Stimulated activated effector memory CD8-positive, alpha-beta T cell treated with anti-CD3 and anti-CD28 coated beads, Interleukin-12 subunit alpha, Interleukin-12 subunit beta, amount 100 ng/mL, for 72 hours (primary cell): ENCODE measurements around the gene CCNI2.

Experiments used
- ATAC-seq: fragments of 150-1000 bp; cut with Tn5 transposase; 2 replicates; pipeline ENCODE4 v1.10.0; 2021
- DNase-seq, 2 donors: peaks; one replicate each; pipeline ENCODE4 v3.0.0; 2021 to 2022; ENCODE audit warnings: low spot score in 2 of 2
- H3K27ac Mint-ChIP-seq: one replicate; pipeline ENCODE4 v1.8.0; 2022; ENCODE audit warnings: mild to moderate bottlenecking, mixed read lengths
- H3K36me3 Mint-ChIP-seq: one replicate; pipeline ENCODE4 v1.8.0; 2022; ENCODE audit warnings: mild to moderate bottlenecking, mixed read lengths
- H3K4me1 Mint-ChIP-seq: one replicate; pipeline ENCODE4 v1.8.0; 2022; ENCODE audit warnings: mixed read lengths
- H3K4me3 Mint-ChIP-seq: one replicate; pipeline ENCODE4 v1.8.0; 2022; ENCODE audit warnings: mild to moderate bottlenecking, mixed read lengths
- H3K9me3 Mint-ChIP-seq: one replicate; pipeline ENCODE4 v1.8.0; 2022; ENCODE audit warnings: mixed read lengths

The CCNI2 gene

GRCh38 chr5:132770476-132771159 is 23.4 kb downstream of the CCNI2 start:
- Mint-ChIP-seq H3K27ac (no peak overlapping the region), H3K9me3 (no peaks in the 10 kb centered on the region), H3K4me1 (peaks cover 29% of the 10 kb centered on the region), H3K4me3 (no peak overlapping the region), H3K36me3 (no peaks in the 10 kb centered on the region)
- ATAC-seq (no peak), DNase-seq (no peak)

- DNase-seq (no peak), ATAC-seq (no peak)
- Mint-ChIP-seq H3K4me3 (no peak overlapping the region), H3K36me3 (no peaks in the 10 kb centered on the region), H3K4me1 (peaks cover 37% of the 10 kb centered on the region), H3K9me3 (no peaks in the 10 kb centered on the region), H3K27ac (no peak overlapping the region)
These were observed 24.3 kb downstream of the CCNI2 start for GRCh38 chr5:132771503-132771998.

- peak overlapping the region; percentile 76 for H3K27ac Mint-ChIP-seq
These were observed 25.3 kb downstream of the CCNI2 start for GRCh38 chr5:132772291-132773070.

GRCh38 chr5:132773114-132773513 is 25.9 kb downstream of the CCNI2 start:
- Mint-ChIP-seq H3K36me3 (no peaks in the 10 kb centered on the region), H3K4me3 (no peak overlapping the region), H3K4me1 (peaks cover 41% of the 10 kb centered on the region), H3K27ac (peak overlapping the region; percentile 51), H3K9me3 (no peaks in the 10 kb centered on the region)
- DNase-seq (no peak), ATAC-seq (no peak)

More at GRCh38 chr5:132772291-132773070, 25.3 kb downstream of the CCNI2 start:
- Mint-ChIP-seq H3K36me3 (no peaks in the 10 kb centered on the region), H3K4me3 (no peak overlapping the region), H3K4me1 (peaks cover 37% of the 10 kb centered on the region), H3K9me3 (no peaks in the 10 kb centered on the region)
- no peak for DNase-seq
- ATAC-seq, result no peak

- Mint-ChIP-seq H3K36me3 (no peaks in the 10 kb centered on the region), H3K27ac (no peak overlapping the region), H3K9me3 (no peaks in the 10 kb centered on the region), H3K4me3 (no peak overlapping the region), H3K4me1 (peaks cover 45% of the 10 kb centered on the region)
- ATAC-seq, result no peak
- peak in 1 of 2 donors; percentile 48 for DNase-seq
These were observed 26.6 kb downstream of the CCNI2 start for GRCh38 chr5:132773601-132774355.

GRCh38 chr5:132774406-132774805 is 27.2 kb downstream of the CCNI2 start:
- H3K27ac Mint-ChIP-seq, result no peak overlapping the region

GRCh38 chr5:132774896-132775295 is 27.7 kb downstream of the CCNI2 start:
- Mint-ChIP-seq H3K36me3 (no peaks in the 10 kb centered on the region), H3K9me3 (no peaks in the 10 kb centered on the region), H3K4me3 (peak overlapping the region; percentile 62), H3K27ac (peak overlapping the region; percentile 34), H3K4me1 (peaks cover 45% of the 10 kb centered on the region)
- DNase-seq (peak in 1 of 2 donors; percentile 47), ATAC-seq (no peak)

More at GRCh38 chr5:132774406-132774805, 27.2 kb downstream of the CCNI2 start:
- Mint-ChIP-seq H3K4me1 (peaks cover 45% of the 10 kb centered on the region), H3K4me3 (no peak overlapping the region), H3K9me3 (no peaks in the 10 kb centered on the region), H3K36me3 (no peaks in the 10 kb centered on the region)
- DNase-seq (no peak), ATAC-seq (no peak)

GRCh38 chr5:132775476-132775961 is 28.3 kb downstream of the CCNI2 start:
- H3K36me3 Mint-ChIP-seq, result no peaks in the 10 kb centered on the region
- ATAC-seq (no peak), DNase-seq (no peak)
- peak overlapping the region; percentile 34 for H3K27ac Mint-ChIP-seq
- peak overlapping the region; percentile 62 for H3K4me3 Mint-ChIP-seq
- H3K9me3 Mint-ChIP-seq, result no peaks in the 10 kb centered on the region
- peaks cover 45% of the 10 kb centered on the region for H3K4me1 Mint-ChIP-seq

- peaks cover 45% of the 10 kb centered on the region for H3K4me1 Mint-ChIP-seq
- DNase-seq (peak in 1 of 2 donors; percentile 51), ATAC-seq (no peak)
- no peak overlapping the region for H3K27ac Mint-ChIP-seq
- no peaks in the 10 kb centered on the region for H3K9me3 Mint-ChIP-seq
- peak overlapping the region; percentile 62 for H3K4me3 Mint-ChIP-seq
- no peaks in the 10 kb centered on the region for H3K36me3 Mint-ChIP-seq
These were observed 29.1 kb downstream of the CCNI2 start for GRCh38 chr5:132776131-132776937.

GRCh38 chr5:132776938-132777208 is 29.6 kb downstream of the CCNI2 start:
- ATAC-seq (no peak), DNase-seq (no peak)
- Mint-ChIP-seq H3K4me1 (peaks cover 45% of the 10 kb centered on the region), H3K27ac (no peak overlapping the region), H3K4me3 (peak overlapping the region; percentile 62), H3K9me3 (no peaks in the 10 kb centered on the region), H3K36me3 (no peaks in the 10 kb centered on the region)

GRCh38 chr5:132777209-132778069 is 30.2 kb downstream of the CCNI2 start, which contains the start of gene SEPTIN8:
Gene SEPTIN8, minus strand, starts transcription at chr5:132777239. Its CDS starts 102 bp downstream, at chr5:132777137.
- Mint-ChIP-seq H3K4me1 (peaks cover 42% of the 10 kb centered on the region), H3K27ac (peak within 1 kb of the TSS; percentile 88), H3K4me3 (peak within 1 kb of the TSS; percentile 78), H3K9me3 (no peaks in the 10 kb centered on the region), H3K36me3 (no peaks in the 10 kb centered on the region)
- ATAC-seq (peak; percentile 75), DNase-seq (peak; percentile 52 to 79)

GRCh38 chr5:132778129-132778528 is 30.9 kb downstream of the CCNI2 start:
- Mint-ChIP-seq H3K27ac (peak overlapping the region; percentile 88), H3K4me3 (peak overlapping the region; percentile 78), H3K9me3 (no peaks in the 10 kb centered on the region), H3K4me1 (peaks cover 39% of the 10 kb centered on the region), H3K36me3 (no peaks in the 10 kb centered on the region)
- DNase-seq (peak in 1 of 2 donors; percentile 50), ATAC-seq (no peak)

GRCh38 chr5:132778856-132779255 is 31.6 kb downstream of the CCNI2 start:
- ATAC-seq (no peak), DNase-seq (no peak)
- Mint-ChIP-seq H3K4me1 (peaks cover 32% of the 10 kb centered on the region), H3K27ac (no peak overlapping the region), H3K4me3 (peak overlapping the region; percentile 78), H3K36me3 (no peaks in the 10 kb centered on the region), H3K9me3 (no peaks in the 10 kb centered on the region)

- H3K36me3 Mint-ChIP-seq, result no peaks in the 10 kb centered on the region
- DNase-seq, result no peak
- no peak overlapping the region for H3K4me3 Mint-ChIP-seq
- H3K9me3 Mint-ChIP-seq, result no peaks in the 10 kb centered on the region
- peaks cover 23% of the 10 kb centered on the region for H3K4me1 Mint-ChIP-seq
- H3K27ac Mint-ChIP-seq, result no peak overlapping the region
- ATAC-seq, result no peak
These were observed 32.7 kb downstream of the CCNI2 start for GRCh38 chr5:132779961-132780360.
